RWPE1 (cell line): ENCODE data around the gene GLS.

Experiments
- CTCF ChIA-PET: fragments of 350-600 bp; sonication (Branson Sonifier 250); formaldehyde crosslinking; extraction: SDS; loops from one replicate; lab custom pipeline; 2021; lab: Yijun Ruan, JAX
- POLR2A ChIA-PET: fragments of 400-600 bp; formaldehyde crosslinking; extraction: SDS; loops from one replicate; lab custom pipeline; 2020; ENCODE audit warnings: antibody characterized with exemption; ENCODE audit not compliant: low non-redundant PET; lab: Yijun Ruan, JAX
- DNase-seq: peaks from one replicate; pipeline ENCODE4 v3.0.0; 2012; ENCODE audit warnings: low spot score
- H3K27ac ChIP-seq: fragments of 450-650 bp; 2 replicates; pipeline ENCODE4 v1.5.1; 2017
- CTCF ChIP-seq: fragments of 450-650 bp; conservative IDR thresholded peaks from 2 replicates; pipeline ENCODE4 v1.5.1; 2017; ENCODE audit warnings: low read depth, mild to moderate bottlenecking

GLS gene

DNA sequence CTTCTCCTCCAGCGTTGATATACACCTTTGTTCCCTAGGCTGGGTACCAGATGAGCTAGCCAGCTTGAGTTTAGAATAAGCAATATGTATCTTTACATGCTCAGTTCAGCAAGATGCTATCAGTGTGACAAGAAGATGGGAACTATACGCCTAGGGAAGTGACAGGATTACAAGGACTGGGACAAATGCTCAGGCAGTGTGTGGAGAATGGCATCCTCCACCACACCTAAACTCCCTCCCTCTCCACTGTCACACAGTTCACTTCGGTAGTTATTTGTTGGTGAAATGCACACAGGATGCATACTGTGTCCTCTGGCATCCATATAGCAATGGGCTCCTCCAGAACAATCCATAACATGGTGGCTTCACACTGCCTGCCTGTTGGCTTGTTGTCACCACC, 125.7 kb downstream of the GLS start:
- TF ChIP-seq CTCF = no peak

GRCh38 chr2:191006997-191007783, 126.6 kb downstream of the GLS start:
- POLR2A ChIA-PET = no interaction called here
- CTCF ChIA-PET = no interaction called here
- TF ChIP-seq CTCF = no peak
- DNase-seq = no peak
- H3K27ac ChIP-seq = no peak overlapping the region

More for the DNA sequence above, 125.7 kb downstream of the GLS start:
- H3K27ac ChIP-seq = no peak overlapping the region
- ChIA-PET CTCF (no interaction called here), POLR2A (no interaction called here)
- DNase-seq = no peak

- no peak for DNase-seq
- no peak overlapping the region for H3K27ac ChIP-seq
- TF ChIP-seq CTCF = no peak
- ChIA-PET CTCF (interaction anchor here (0.5 kb wide), 1 partner anchor 1204 kb away, joined by 9 read pairs; no protein-coding TSS in a partner anchor), POLR2A (no interaction called here)
These were observed 127.7 kb downstream of the GLS start for GRCh38 chr2:191008286-191008685.

DNA sequence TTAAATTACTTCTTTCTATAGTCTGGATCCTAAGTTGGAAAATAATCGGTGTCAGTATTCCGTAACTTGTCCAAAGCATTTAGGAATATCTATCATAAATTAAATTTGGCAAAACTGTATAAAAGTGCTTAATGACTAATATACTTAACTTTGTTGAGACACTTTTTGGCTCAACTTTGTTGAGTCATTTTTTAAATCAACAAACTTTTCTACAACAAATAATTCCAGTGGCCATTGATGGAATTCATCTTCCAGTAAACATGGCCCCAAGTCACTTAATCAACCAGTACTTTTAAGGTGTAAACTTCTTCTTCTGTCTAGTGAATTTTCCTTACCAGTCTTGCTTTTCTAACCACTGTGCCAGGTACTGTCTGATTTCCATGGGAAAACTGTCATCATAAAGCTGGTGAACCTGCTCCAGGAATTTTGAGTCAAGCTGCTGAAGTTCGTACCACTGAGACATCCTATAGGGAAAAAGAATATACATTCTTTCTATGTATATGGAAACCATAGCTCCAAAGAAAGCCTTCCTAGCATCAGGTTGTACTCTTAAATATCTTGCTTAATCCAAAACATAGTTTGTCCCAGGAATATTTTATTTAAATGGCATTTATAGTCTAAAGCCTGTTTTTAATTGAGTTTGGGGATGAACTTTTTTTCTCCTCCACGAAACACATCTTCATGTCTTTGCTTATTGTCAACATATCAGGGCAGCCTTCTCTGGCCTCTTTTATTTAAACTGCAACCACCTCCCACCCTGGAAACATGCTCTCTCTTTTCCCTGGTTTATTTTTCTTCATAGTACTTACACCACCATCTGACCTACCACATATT, 129.1 kb downstream of the GLS start:
- no peak for TF ChIP-seq CTCF
- H3K27ac ChIP-seq = no peak overlapping the region
- DNase-seq = no peak
- ChIA-PET CTCF (no interaction called here), POLR2A (interaction anchor here (1.3 kb wide), 1 partner anchor 9 kb away, joined by 3 read pairs; no protein-coding TSS in a partner anchor)

DNA sequence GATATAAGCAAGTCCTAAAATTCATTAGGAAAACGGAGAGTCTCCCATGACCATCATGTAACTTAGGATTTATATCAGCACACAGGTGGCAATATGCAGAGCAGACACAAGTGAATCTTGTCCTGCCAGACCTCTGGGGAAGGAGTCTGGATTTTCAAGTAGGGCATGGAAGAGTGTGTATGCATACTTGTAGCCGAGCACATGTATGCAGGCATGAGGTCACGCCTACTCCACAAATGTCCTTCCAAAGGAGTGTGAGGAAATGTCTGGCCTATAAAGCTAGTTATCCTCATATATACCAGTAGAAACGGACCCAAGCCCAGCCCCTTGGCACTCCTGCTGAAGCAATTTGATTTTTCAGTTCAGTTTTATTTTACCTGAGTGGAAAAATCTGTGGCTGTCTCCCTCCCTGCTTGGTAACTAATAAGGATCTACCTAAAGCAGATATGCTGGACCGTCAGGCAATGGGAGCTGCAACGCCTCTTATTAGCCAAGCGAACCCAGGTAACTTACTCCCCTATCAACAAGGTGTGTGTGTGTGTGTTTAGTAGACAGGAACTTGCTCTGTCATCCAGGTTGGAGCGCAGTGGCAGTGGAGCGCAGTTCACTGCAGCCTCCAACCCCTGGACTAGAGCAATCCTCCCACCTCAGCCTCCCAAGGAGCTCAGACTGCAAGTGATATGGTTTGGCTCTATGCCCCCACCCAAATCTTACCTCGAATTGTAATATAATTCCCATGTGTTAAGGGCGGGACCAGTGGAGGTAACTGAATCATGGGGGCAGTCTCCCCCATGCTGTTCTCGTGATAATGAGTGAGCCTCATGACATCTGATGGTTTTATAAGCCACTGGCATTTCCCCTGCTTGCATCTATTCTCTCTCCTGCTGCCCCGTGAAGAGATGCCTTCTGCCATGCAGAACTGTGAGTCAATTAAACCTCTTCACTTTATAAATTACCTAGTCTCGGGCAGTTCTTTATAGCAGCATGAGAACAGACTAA, 130.6 kb downstream of the GLS start:
- ChIA-PET CTCF (interaction anchor here (0.5 kb wide), 1 partner anchor 59 kb away, joined by 3 read pairs; no protein-coding TSS in a partner anchor), POLR2A (interaction anchor here (0.6 to 1.3 kb wide), 2 partner anchors 8 to 41 kb away, joined by 3 read pairs; no protein-coding TSS in a partner anchor)
- no peak overlapping the region for H3K27ac ChIP-seq
- no peak for DNase-seq
- TF ChIP-seq CTCF = no peak
